Heart left ventricle (tissue), 16 donors: ENCODE data around the gene RNF169. TPM values are rescaled to one million over a fixed set of nuclear protein-coding genes. Genes with fewer than 3 reads are reported as not detected.
A peak's percentile ranks its signal among the peaks of the same experiment; 100 is the strongest.

ENCODE experiments used
- ATAC-seq, 4 donors: fragments of 200-7000 bp; cut with Tn5 transposase; one replicate each; pipeline ENCODE4 v1.9.1; 2020 to 2022; ENCODE audit warnings: moderate library complexity in 4 of 4, mild to moderate bottlenecking in 3 of 4, moderate number of reproducible peaks in 1 of 4
- DNase-seq, 5 donors: peaks; one replicate each; pipeline ENCODE4 v3.0.0-alpha.2; 2020
- H3K27ac ChIP-seq, 12 donors: fragments of 200-600 bp; sonication (generic) in 4 of 12; one replicate each; pipeline versions ENCODE4 v1.5.0 to v1.8.0; 2016 to 2022; ENCODE audit warnings: mild to moderate bottlenecking in 2 of 12
- H3K27me3 ChIP-seq, 9 donors: fragments of 200-600 bp; sonication (generic) in 2 of 9; one replicate each; pipeline versions ENCODE4 v1.5.1 to v1.8.0; 2016 to 2022; ENCODE audit warnings: mild to moderate bottlenecking in 3 of 9
- H3K36me3 ChIP-seq, 9 donors: fragments of 200-600 bp; sonication (generic) in 2 of 9; one replicate each; pipeline versions ENCODE4 v1.5.0 to v1.8.0; 2018 to 2022; ENCODE audit warnings: mild to moderate bottlenecking in 2 of 9
- H3K4me1 ChIP-seq, 12 donors: fragments of 200-600 bp; sonication (generic) in 4 of 12; one replicate each; pipeline versions ENCODE4 v1.5.0 to v1.8.0; 2016 to 2022; ENCODE audit warnings: mild to moderate bottlenecking in 3 of 12
- H3K4me3 ChIP-seq, 12 donors: fragments of 200-600 bp; sonication (generic) in 4 of 12; one replicate each; pipeline versions ENCODE4 v1.5.0 to v1.8.0; 2017 to 2022; ENCODE audit warnings: mild to moderate bottlenecking in 9 of 12, moderate library complexity in 4 of 12
- H3K9me3 ChIP-seq, 12 donors: fragments of 200-600 bp; sonication (generic) in 4 of 12; one replicate each; pipeline versions ENCODE4 v1.5.0 to v1.8.0; 2016 to 2022; ENCODE audit warnings: mild to moderate bottlenecking in 1 of 12
- CTCF ChIP-seq, 12 donors: fragments of 200-600 bp; sonication (generic) in 4 of 12; IDR thresholded peaks; one replicate each; pipeline versions ENCODE4 v1.5.0 to v1.8.0; 2018 to 2022; ENCODE audit warnings: antibody characterized with exemption in 12 of 12, mild to moderate bottlenecking in 5 of 12
- POLR2A ChIP-seq, 2 donors: fragments of 450-650 bp; IDR thresholded peaks; one replicate each; pipeline ENCODE4 v1.6.1; 2017; ENCODE audit warnings: antibody characterized with exemption in 2 of 2, mild to moderate bottlenecking in 2 of 2, moderate library complexity in 2 of 2
- WGBS, 4 donors: extraction: QIAGEN DNeasy Blood & Tissue Kit in 2 of 4; methylation state at CpG; one replicate each; pipeline versions ENCODE4 v1.1.5 to v1.1.7; 2013 to 2018; 5-methylcytosine and 5-hydroxymethylcytosine counted together
- intact Hi-C, 10 donors: fragments of 100-400 bp; cut with DNase I; formaldehyde crosslinking; loops; one replicate each; pipeline versions ENCODE4 v1.11.1 to v1.14.2; 2022
- polyA plus RNA-seq, 2 donors: library from polyadenylated mRNA; stranded (reverse); fragments of 200-250 nt; gene quantifications; one replicate each; pipeline ENCODE4 v1.2.3, GENCODE V29; 2013
- total RNA-seq, 9 donors: library from RNA; depleted of rRNA in 2 of 9; stranded (reverse); fragments of >200 nt in 2 of 9; fragmentation: NEBNext Ultra II Directional in 3 of 9; extraction: Animal tissue kit (Norgen Biotek cat#: 25700) in 3 of 9; gene quantifications; one replicate each; pipeline versions ENCODE4 v1.1.0 to v1.2.4, GENCODE V29; 2016 to 2023
- donor health status: ischemic (EF 13 %, LVEDD 7.1; RV severe dilation, severe dysfunction).
- donor health status: healthy with polysubstance abuse.
- donor health status: DM: no; HTN: yes; CAD: no.
- donor health status: DM: no; HTN: no; CAD: no.
- donor health status: ischemic (EF 25% LVEDD 6.9; RV normal size, moderate dysfunction).
- donor health status: ischemic (EF 25% LVEDD 5.7; RV mildly dilated, moderate dysfunction).
- donor health status: healthy.
- donor health status: DM: yes; HTN: yes; CAD: no.
- donor health status: ischemic (EF 35%, LVEDD 5.7; RV mildly dilated, moderate dysfunction).
- donor health status: nonischemic (EF 11% LVEDD 7.7; RV severe dilation, severe dysfunction).
- donor health status: DM: yes; HTN: yes; CAD: no.
- donor health status: PGD.
- donor health status: ischemic (EF 29% LVEDD 5.4; RV normal size, mild dysfunction).
- donor health status: nonischemic (EF 23%, LVEDD 6.1; RV moderate dilation, normal function).

The RNF169 gene
- total and polyA plus RNA-seq, 11 donors: 1.6 to 16.1 (median 10.7) TPM

GRCh38 chr11:74840486-74840885 is 91.8 kb downstream of the RNF169 start:
- Histone ChIP-seq H3K27me3 (no peaks in the 10 kb centered on the region), H3K9me3 (no peaks in the 10 kb centered on the region), H3K4me3 (no peak overlapping the region), H3K36me3 (peaks cover 0 to 98% (median 73%) of the 10 kb centered on the region in 9 donors), H3K4me1 (peaks cover 0 to 12% (median 4%) of the 10 kb centered on the region in 12 donors), H3K27ac (no peak overlapping the region)
- TF ChIP-seq CTCF (IDR thresholded peaks at IDR 0.05) (no peak), POLR2A (IDR thresholded peaks at IDR 0.05) (no peak)
- intact Hi-C loops: no loop called here
- ATAC-seq (no peak), DNase-seq (no peak)
- 81 to 86% (median 82%) methylated on average over 2 of the region's 2 CpGs for WGBS, 4 donors

- Histone ChIP-seq H3K27ac (no peak overlapping the region), H3K9me3 (no peaks in the 10 kb centered on the region), H3K27me3 (no peaks in the 10 kb centered on the region), H3K36me3 (peaks cover 0 to 98% (median 69%) of the 10 kb centered on the region in 9 donors), H3K4me1 (peaks cover 0 to 21% (median 5%) of the 10 kb centered on the region in 12 donors), H3K4me3 (no peak overlapping the region)
- WGBS, 4 donors: 95 to 100% (median 97%) methylated on average over 10 to 13 of the region's 13 CpGs
- intact Hi-C loops: no loop called here
- DNase-seq (no peak), ATAC-seq (peak in 1 of 4 donors; percentile 43)
- TF ChIP-seq CTCF (IDR thresholded peaks at IDR 0.05): no peak
- no peak for TF ChIP-seq POLR2A (IDR thresholded peaks at IDR 0.05)
Observed at GRCh38 chr11:74842967-74843366, 94.3 kb downstream of the RNF169 start.

- WGBS, 4 donors: 91 to 100% (median 95%) methylated on average over 3 of the region's 3 CpGs
- Histone ChIP-seq H3K4me1 (peaks cover 0 to 15% (median 0%) of the 10 kb centered on the region in 12 donors), H3K9me3 (no peaks in the 10 kb centered on the region), H3K27ac (no peak overlapping the region), H3K27me3 (no peaks in the 10 kb centered on the region), H3K36me3 (peaks cover 0 to 100% (median 70%) of the 10 kb centered on the region in 9 donors), H3K4me3 (no peak overlapping the region)
- intact Hi-C loops: no loop called here
- TF ChIP-seq CTCF (IDR thresholded peaks at IDR 0.05): no peak
- TF ChIP-seq POLR2A (IDR thresholded peaks at IDR 0.05): no peak
- DNase-seq (no peak), ATAC-seq (no peak)
Observed at GRCh38 chr11:74844072-74844471, 95.4 kb downstream of the RNF169 start.

- Histone ChIP-seq H3K9me3 (no peaks in the 10 kb centered on the region), H3K27me3 (no peaks in the 10 kb centered on the region), H3K4me3 (no peak overlapping the region), H3K4me1 (peaks cover 0 to 21% (median 0%) of the 10 kb centered on the region in 12 donors), H3K36me3 (peaks cover 0 to 100% (median 71%) of the 10 kb centered on the region in 9 donors), H3K27ac (no peak overlapping the region)
- peak in 2 of 4 donors; percentile 34 to 48 for ATAC-seq
- no peak for TF ChIP-seq POLR2A (IDR thresholded peaks at IDR 0.05)
- no peak for TF ChIP-seq CTCF (IDR thresholded peaks at IDR 0.05)
- intact Hi-C loops: no loop called here
- 70 to 90% (median 81%) methylated on average over 4 of the region's 4 CpGs for WGBS, 4 donors
- peak in 1 of 5 donors; percentile 32 for DNase-seq
Observed at GRCh38 chr11:74844865-74845264, 96.2 kb downstream of the RNF169 start.
